Loucy (cell line): Measurements from ENCODE around the gene NCAM1.

Source experiments
- EZH2phosphoT487 ChIP-seq: fragments of 200-600 bp; IDR thresholded peaks from 2 replicates; pipeline ENCODE4 v1.6.1; 2018; ENCODE audit warnings: antibody characterized with exemption, mild to moderate bottlenecking, moderate library complexity, borderline replicate concordance
- TF ChIP-seq, protein P1 (sequence below): fragments of 200-600 bp; sonication (generic); conservative IDR thresholded peaks from 2 replicates; pipeline ENCODE4 v1.5.1; 2014; ENCODE audit warnings: mild to moderate bottlenecking, antibody characterized with exemption, low read length

DNA sequence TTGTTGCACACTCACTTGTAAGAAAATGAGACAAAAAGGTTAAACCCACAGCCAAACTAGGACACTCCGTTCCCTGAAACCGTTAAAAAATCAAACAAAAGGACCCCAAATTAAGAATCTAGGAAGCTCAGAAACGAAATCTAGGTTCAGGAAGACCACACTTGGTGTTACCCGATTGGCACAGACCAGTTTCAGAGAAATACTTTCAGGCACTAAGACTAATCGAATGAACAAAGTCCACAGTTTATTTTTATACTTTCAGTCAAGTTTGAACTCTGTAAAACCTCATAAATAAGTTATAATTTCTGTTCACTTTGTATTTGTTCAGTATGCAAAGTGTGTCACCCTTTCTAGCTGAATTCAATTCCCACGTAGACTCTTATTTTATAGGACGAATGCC is 314.4 kb downstream of the NCAM1 start:
- TF ChIP-seq, protein P1, sequence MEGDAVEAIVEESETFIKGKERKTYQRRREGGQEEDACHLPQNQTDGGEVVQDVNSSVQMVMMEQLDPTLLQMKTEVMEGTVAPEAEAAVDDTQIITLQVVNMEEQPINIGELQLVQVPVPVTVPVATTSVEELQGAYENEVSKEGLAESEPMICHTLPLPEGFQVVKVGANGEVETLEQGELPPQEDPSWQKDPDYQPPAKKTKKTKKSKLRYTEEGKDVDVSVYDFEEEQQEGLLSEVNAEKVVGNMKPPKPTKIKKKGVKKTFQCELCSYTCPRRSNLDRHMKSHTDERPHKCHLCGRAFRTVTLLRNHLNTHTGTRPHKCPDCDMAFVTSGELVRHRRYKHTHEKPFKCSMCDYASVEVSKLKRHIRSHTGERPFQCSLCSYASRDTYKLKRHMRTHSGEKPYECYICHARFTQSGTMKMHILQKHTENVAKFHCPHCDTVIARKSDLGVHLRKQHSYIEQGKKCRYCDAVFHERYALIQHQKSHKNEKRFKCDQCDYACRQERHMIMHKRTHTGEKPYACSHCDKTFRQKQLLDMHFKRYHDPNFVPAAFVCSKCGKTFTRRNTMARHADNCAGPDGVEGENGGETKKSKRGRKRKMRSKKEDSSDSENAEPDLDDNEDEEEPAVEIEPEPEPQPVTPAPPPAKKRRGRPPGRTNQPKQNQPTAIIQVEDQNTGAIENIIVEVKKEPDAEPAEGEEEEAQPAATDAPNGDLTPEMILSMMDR: no peak
- no peak for TF ChIP-seq EZH2phosphoT487
